CD4-positive, alpha-beta T cell (primary cell): ENCODE results near the gene SERPINF2. TPM values are rescaled to one million over a fixed set of nuclear protein-coding genes. Genes with fewer than 3 reads are reported as not detected.

Experiments
- ATAC-seq: fragments of 200-7000 bp; cut with Tn5 transposase; one replicate; pipeline ENCODE4 v1.10.0; 2022; ENCODE audit warnings: mild to moderate bottlenecking; ENCODE audit not compliant: poor library complexity
- CTCF ChIA-PET: fragments of 350-600 bp; sonication (Branson Sonifier 250); formaldehyde crosslinking; loops from one replicate; lab custom pipeline; 2021; ENCODE audit warnings: antibody characterized with exemption, inconsistent platforms; lab: Charles Lee
- POLR2A ChIA-PET: fragments of 350-600 bp; sonication (Branson Sonifier 250); formaldehyde crosslinking; loops from one replicate; lab custom pipeline; 2021; ENCODE audit warnings: antibody characterized with exemption, inconsistent platforms; lab: Charles Lee
- DNase-seq, 14 experiments: peaks; one replicate each; pipeline ENCODE4 v3.0.0-alpha.2; 2013 to 2020; ENCODE audit warnings: mixed read lengths in 2 of 14
- H3K27ac ChIP-seq, 2 donors: one replicate each; pipeline versions ENCODE4 v1.5.1 to v1.7.0; 2013; ENCODE audit warnings: low read length in 2 of 2, low read depth in 1 of 2, mild to moderate bottlenecking in 1 of 2
- H3K27me3 ChIP-seq, 2 experiments: 1 replicate in 1 of 2; 2 replicates in 1 of 2; pipeline versions ENCODE4 v1.6.1 to v1.7.0; 2013; ENCODE audit warnings: low read length in 2 of 2, control low read depth in 1 of 2, mild to moderate bottlenecking in 1 of 2, moderate library complexity in 1 of 2; ENCODE audit not compliant: insufficient read depth in 2 of 2, control insufficient read depth in 1 of 2
- H3K36me3 ChIP-seq: one replicate; pipeline ENCODE4 v1.6.1; 2013; ENCODE audit warnings: low read length, control low read depth; ENCODE audit not compliant: insufficient read depth
- H3K4me1 ChIP-seq: one replicate; pipeline ENCODE4 v1.6.1; 2013; ENCODE audit warnings: low read length, control low read depth; ENCODE audit not compliant: insufficient read depth
- H3K4me3 ChIP-seq: one replicate; pipeline ENCODE4 v1.5.1; 2013; ENCODE audit warnings: mild to moderate bottlenecking, low read length, moderate library complexity
- H3K9me3 ChIP-seq, 2 experiments: 1 replicate in 1 of 2; 2 replicates in 1 of 2; pipeline versions ENCODE4 v1.6.1 to v1.7.0; 2013; ENCODE audit warnings: low read length in 2 of 2, mild to moderate bottlenecking in 2 of 2, control low read depth in 1 of 2, moderate library complexity in 1 of 2; ENCODE audit not compliant: control insufficient read depth in 1 of 2, insufficient read depth in 1 of 2
- H3K27ac Mint-ChIP-seq: one replicate; pipeline ENCODE4 v1.8.0; 2020; ENCODE audit warnings: mixed read lengths
- H3K27me3 Mint-ChIP-seq: one replicate; pipeline ENCODE4 v1.8.0; 2021; ENCODE audit warnings: mixed read lengths
- H3K36me3 Mint-ChIP-seq: one replicate; pipeline ENCODE4 v1.8.0; 2021; ENCODE audit warnings: low read depth, mixed read lengths
- H3K4me1 Mint-ChIP-seq: one replicate; pipeline ENCODE4 v1.8.0; 2021; ENCODE audit warnings: low read depth, mixed read lengths
- H3K4me3 Mint-ChIP-seq: one replicate; pipeline ENCODE4 v1.8.0; 2020; ENCODE audit warnings: mild to moderate bottlenecking, mixed read lengths
- H3K9me3 Mint-ChIP-seq: one replicate; pipeline ENCODE4 v1.8.0; 2020; ENCODE audit warnings: mixed read lengths
- CTCF ChIP-seq: fragments of 200-600 bp; IDR thresholded peaks from one replicate; pipeline ENCODE4 v1.8.0; 2022; ENCODE audit warnings: antibody characterized with exemption, mild to moderate bottlenecking
- intact Hi-C, 2 experiments: fragments of 100-400 bp; cut with DNase I in 1 of 2; cut with micrococcal nuclease in 1 of 2; formaldehyde crosslinking; loops; one replicate each; pipeline versions ENCODE4 v1.15.1 to v1.9.0; 2023 to 2025; cut with DNase I, micrococcal nuclease
- total RNA-seq, 174 experiments: library from RNA in 2 of 174; stranded (reverse) in 2 of 174; gene quantifications; one replicate each; pipeline ENCODE4 v1.2.3 and lab custom pipeline; 2021 to 2026

The SERPINF2 gene
- total RNA-seq, 2 experiments from 2014 or later: 0.49 to 0.59 TPM

- intact Hi-C loops: no loop called here
- Mint-ChIP-seq H3K27ac (no peak overlapping the region), H3K4me1 (peaks cover 13% of the 10 kb centered on the region), H3K9me3 (no peaks in the 10 kb centered on the region), H3K36me3 (no peaks in the 10 kb centered on the region), H3K4me3 (no peak overlapping the region), H3K27me3 (no peaks in the 10 kb centered on the region)
- ChIA-PET POLR2A (no interaction called here), CTCF (no interaction called here)
- Histone ChIP-seq H3K4me3 (no peak overlapping the region), H3K36me3 (no peaks in the 10 kb centered on the region), H3K27me3 (no peaks in the 10 kb centered on the region), H3K27ac (no peak overlapping the region), H3K4me1 (peaks cover 14% of the 10 kb centered on the region), H3K9me3 (no peaks in the 10 kb centered on the region)
- DNase-seq: no peak
- no peak for ATAC-seq
- no peak for TF ChIP-seq CTCF
These were observed 13.2 kb downstream of the SERPINF2 start for GRCh38 chr17:1755827-1756262.

DNA sequence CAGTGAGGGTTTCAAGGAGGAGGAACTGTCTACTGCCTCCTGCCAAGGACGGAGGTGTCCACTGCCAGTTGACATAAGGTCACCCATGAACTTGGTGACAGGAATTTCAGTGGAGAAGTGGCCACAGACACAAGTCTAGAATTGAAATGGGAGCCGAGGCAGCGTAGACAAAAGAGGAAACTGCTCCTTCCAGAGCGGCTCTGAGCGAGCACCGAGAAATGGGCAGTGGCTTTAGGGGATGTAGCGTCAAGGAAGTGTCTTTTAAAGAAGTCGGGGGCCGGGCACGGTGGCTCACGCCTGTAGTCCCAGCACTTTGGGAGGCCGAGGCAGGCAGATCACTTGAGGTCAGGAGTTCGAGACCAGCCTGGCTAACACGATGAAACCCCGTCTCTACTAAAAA is 16.1 kb downstream of the SERPINF2 start:
- H3K27ac ChIP-seq: no peak overlapping the region
- no peaks in the 10 kb centered on the region for H3K36me3 ChIP-seq
- peaks cover 35% of the 10 kb centered on the region for H3K4me1 Mint-ChIP-seq
- no peaks in the 10 kb centered on the region for H3K9me3 ChIP-seq
- no peak overlapping the region for H3K4me3 ChIP-seq
- ATAC-seq (no peak), DNase-seq (no peak)
- intact Hi-C loops: no loop called here
- H3K27me3 Mint-ChIP-seq: no peaks in the 10 kb centered on the region
- no peak overlapping the region for H3K27ac Mint-ChIP-seq
- no peak overlapping the region for H3K4me3 Mint-ChIP-seq
- H3K27me3 ChIP-seq: no peaks in the 10 kb centered on the region
- H3K4me1 ChIP-seq: peaks cover 34% of the 10 kb centered on the region
- CTCF ChIA-PET: no interaction called here
- no peaks in the 10 kb centered on the region for H3K36me3 Mint-ChIP-seq
- no peaks in the 10 kb centered on the region for H3K9me3 Mint-ChIP-seq
- POLR2A ChIA-PET: no interaction called here
- no peak for TF ChIP-seq CTCF

DNA sequence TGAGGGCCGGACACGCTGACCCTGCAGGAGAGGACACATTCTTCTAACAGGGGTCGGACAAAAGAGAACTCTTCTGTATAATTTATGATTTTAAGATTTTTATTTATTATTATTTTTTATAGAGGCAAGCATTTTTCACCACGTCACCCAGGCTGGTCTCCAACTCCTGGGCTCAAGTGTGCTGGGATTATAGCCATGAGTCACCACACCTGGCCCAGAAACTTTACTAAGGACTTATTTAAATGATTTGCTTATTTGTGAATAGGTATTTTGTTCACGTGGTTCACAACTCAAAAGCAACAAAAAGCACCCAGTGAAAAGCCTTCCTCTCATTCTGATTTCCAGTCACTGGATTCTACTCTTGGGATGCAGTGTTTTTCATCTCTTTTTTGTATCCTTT is 16.9 kb downstream of the SERPINF2 start:
- ATAC-seq: no peak
- intact Hi-C loops: no loop called here
- no peaks in the 10 kb centered on the region for H3K9me3 ChIP-seq
- no peaks in the 10 kb centered on the region for H3K36me3 Mint-ChIP-seq
- H3K27ac Mint-ChIP-seq: no peak overlapping the region
- H3K4me3 ChIP-seq: no peak overlapping the region
- DNase-seq: no peak
- ChIA-PET CTCF (no interaction called here), POLR2A (no interaction called here)
- H3K27me3 Mint-ChIP-seq: no peaks in the 10 kb centered on the region
- no peak overlapping the region for H3K4me3 Mint-ChIP-seq
- no peaks in the 10 kb centered on the region for H3K9me3 Mint-ChIP-seq
- H3K36me3 ChIP-seq: no peaks in the 10 kb centered on the region
- no peaks in the 10 kb centered on the region for H3K27me3 ChIP-seq
- H3K27ac ChIP-seq: no peak overlapping the region
- peaks cover 42% of the 10 kb centered on the region for H3K4me1 Mint-ChIP-seq
- H3K4me1 ChIP-seq: peaks cover 41% of the 10 kb centered on the region
- no peak for TF ChIP-seq CTCF
